Liver (tissue), 9 donors: Measurements from ENCODE around the gene ARHGEF1. TPM values are rescaled to one million over a fixed set of nuclear protein-coding genes. Genes with fewer than 3 reads are reported as not detected.

Experiments used
- DNase-seq: peaks from one replicate; pipeline ENCODE4 v3.0.0-alpha.2; 2017; ENCODE audit warnings: low spot score
- H3K27ac ChIP-seq, 2 donors: one replicate each; pipeline ENCODE4 v1.7.0; 2013; ENCODE audit warnings: inconsistent platforms in 2 of 2, low read length in 2 of 2, control low read depth in 1 of 2, low read depth in 1 of 2, mild to moderate bottlenecking in 1 of 2
- H3K27me3 ChIP-seq, 4 donors: one replicate each; pipeline versions ENCODE4 v1.6.1 to v1.7.0; 2013; ENCODE audit warnings: low read length in 3 of 4, inconsistent platforms in 1 of 4, mild to moderate bottlenecking in 1 of 4, moderate library complexity in 1 of 4; ENCODE audit not compliant: control insufficient read depth in 4 of 4, insufficient read depth in 4 of 4
- H3K36me3 ChIP-seq, 4 donors: one replicate each; pipeline versions ENCODE4 v1.6.1 to v1.7.0; 2013; ENCODE audit warnings: low read length in 3 of 4, mild to moderate bottlenecking in 3 of 4, low read depth in 1 of 4, moderate library complexity in 1 of 4; ENCODE audit not compliant: control insufficient read depth in 4 of 4, insufficient read depth in 3 of 4
- H3K4me1 ChIP-seq, 4 donors: one replicate each; pipeline versions ENCODE4 v1.6.1 to v1.7.0; 2013; ENCODE audit warnings: low read length in 3 of 4, mild to moderate bottlenecking in 3 of 4, moderate library complexity in 1 of 4; ENCODE audit not compliant: control insufficient read depth in 4 of 4, insufficient read depth in 4 of 4
- H3K4me3 ChIP-seq, 3 donors: one replicate each; pipeline versions ENCODE4 v1.6.1 to v1.7.0; 2013; ENCODE audit warnings: low read length in 3 of 3, control low read depth in 1 of 3, low read depth in 1 of 3, mild to moderate bottlenecking in 1 of 3
- H3K9ac ChIP-seq, 2 donors: one replicate each; pipeline ENCODE4 v1.7.0; 2013; ENCODE audit warnings: low read length in 2 of 2, mild to moderate bottlenecking in 2 of 2, moderate library complexity in 2 of 2, control low read depth in 1 of 2, low read depth in 1 of 2
- H3K9me3 ChIP-seq, 4 donors: one replicate each; pipeline versions ENCODE4 v1.6.1 to v1.7.0; 2013; ENCODE audit warnings: low read length in 3 of 4; ENCODE audit not compliant: control insufficient read depth in 4 of 4
- EGR1 ChIP-seq, 2 donors: IDR thresholded peaks; 2 replicates each; pipeline ENCODE4 v1.6.1; 2016 to 2018; ENCODE audit warnings: antibody characterized with exemption in 2 of 2, low read depth in 2 of 2
- FOXA1 ChIP-seq: IDR thresholded peaks from 2 replicates; pipeline ENCODE4 v1.6.1; 2016; ENCODE audit warnings: antibody characterized with exemption
- FOXA2 ChIP-seq: IDR thresholded peaks from 2 replicates; pipeline ENCODE4 v1.6.1; 2016; ENCODE audit warnings: antibody characterized with exemption
- GABPA ChIP-seq, 2 donors: IDR thresholded peaks in 1 of 2; conservative IDR thresholded peaks in 1 of 2; 2 replicates each; pipeline ENCODE4 v1.6.1; 2016; ENCODE audit warnings: antibody characterized with exemption in 2 of 2, mild to moderate bottlenecking in 1 of 2, moderate library complexity in 1 of 2
- JUND ChIP-seq, 2 donors: IDR thresholded peaks; 2 replicates each; pipeline ENCODE4 v1.6.1; 2016; ENCODE audit warnings: antibody characterized with exemption in 2 of 2
- RAD21 ChIP-seq, 2 donors: IDR thresholded peaks; 2 replicates each; pipeline ENCODE4 v1.6.1; 2016; ENCODE audit warnings: antibody characterized with exemption in 2 of 2, mild to moderate bottlenecking in 2 of 2
- RXRA ChIP-seq, 2 donors: IDR thresholded peaks; 2 replicates each; pipeline ENCODE4 v1.6.1; 2017 to 2018; ENCODE audit warnings: antibody characterized with exemption in 2 of 2, mild to moderate bottlenecking in 1 of 2
- SP1 ChIP-seq: IDR thresholded peaks from 2 replicates; pipeline ENCODE4 v1.6.1; 2018; ENCODE audit warnings: antibody characterized with exemption, mild to moderate bottlenecking
- YY1 ChIP-seq: IDR thresholded peaks from 2 replicates; pipeline ENCODE4 v1.6.1; 2016; ENCODE audit warnings: antibody characterized with exemption, mild to moderate bottlenecking
- WGBS: extraction: QIAGEN DNeasy Blood & Tissue Kit; methylation state at CpG from one replicate; pipeline ENCODE4 v1.1.7; 2013; 5-methylcytosine and 5-hydroxymethylcytosine counted together
- polyA plus RNA-seq, 2 donors: library from polyadenylated mRNA; stranded (reverse) in 1 of 2; unstranded in 1 of 2; fragments of 200-250 nt in 1 of 2; fragments of >200 nt in 1 of 2; fragmentation: Nextera tagmentation in 1 of 2; extraction: Ambion mirVana in 1 of 2; gene quantifications; one replicate each; pipeline versions ENCODE4 v1.2.1 to v1.2.3, GENCODE V29; 2013 to 2015
- total RNA-seq, 2 donors: library from RNA; depleted of rRNA; stranded (reverse); fragments of >200 nt; gene quantifications; one replicate each; pipeline ENCODE4 v1.2.3, GENCODE V29; 2014
- TF ChIP-seq, protein P1 (sequence below): fragments of 150-350 bp; IDR thresholded peaks from 2 replicates; pipeline ENCODE4 v1.5.1; 2017; ENCODE audit warnings: improper control_type of control experiment, low read depth, low read length; ENCODE audit not compliant: missing input control
- TF ChIP-seq, protein P2 (sequence below): IDR thresholded peaks from 2 replicates; pipeline ENCODE4 v1.6.1; 2016; ENCODE audit warnings: antibody characterized with exemption, mild to moderate bottlenecking
- TF ChIP-seq, protein P3 (sequence below): IDR thresholded peaks from 2 replicates; pipeline ENCODE4 v1.6.1; 2016; ENCODE audit warnings: antibody characterized with exemption
- TF ChIP-seq, protein P4 (sequence below): IDR thresholded peaks from 2 replicates; pipeline ENCODE4 v1.6.1; 2016; ENCODE audit warnings: antibody characterized with exemption
- donor health status: healthy.
- donor health status: healthy.
- donor health status: healthy.
- donor health status: healthy.
- donor health status: healthy.

Gene ARHGEF1
- total RNA-seq = 10 to 100 TPM; 13.2 to 30.1 TPM
- 10 to 100 TPM; 15.4 to 21.6 TPM for polyA plus RNA-seq

DNA sequence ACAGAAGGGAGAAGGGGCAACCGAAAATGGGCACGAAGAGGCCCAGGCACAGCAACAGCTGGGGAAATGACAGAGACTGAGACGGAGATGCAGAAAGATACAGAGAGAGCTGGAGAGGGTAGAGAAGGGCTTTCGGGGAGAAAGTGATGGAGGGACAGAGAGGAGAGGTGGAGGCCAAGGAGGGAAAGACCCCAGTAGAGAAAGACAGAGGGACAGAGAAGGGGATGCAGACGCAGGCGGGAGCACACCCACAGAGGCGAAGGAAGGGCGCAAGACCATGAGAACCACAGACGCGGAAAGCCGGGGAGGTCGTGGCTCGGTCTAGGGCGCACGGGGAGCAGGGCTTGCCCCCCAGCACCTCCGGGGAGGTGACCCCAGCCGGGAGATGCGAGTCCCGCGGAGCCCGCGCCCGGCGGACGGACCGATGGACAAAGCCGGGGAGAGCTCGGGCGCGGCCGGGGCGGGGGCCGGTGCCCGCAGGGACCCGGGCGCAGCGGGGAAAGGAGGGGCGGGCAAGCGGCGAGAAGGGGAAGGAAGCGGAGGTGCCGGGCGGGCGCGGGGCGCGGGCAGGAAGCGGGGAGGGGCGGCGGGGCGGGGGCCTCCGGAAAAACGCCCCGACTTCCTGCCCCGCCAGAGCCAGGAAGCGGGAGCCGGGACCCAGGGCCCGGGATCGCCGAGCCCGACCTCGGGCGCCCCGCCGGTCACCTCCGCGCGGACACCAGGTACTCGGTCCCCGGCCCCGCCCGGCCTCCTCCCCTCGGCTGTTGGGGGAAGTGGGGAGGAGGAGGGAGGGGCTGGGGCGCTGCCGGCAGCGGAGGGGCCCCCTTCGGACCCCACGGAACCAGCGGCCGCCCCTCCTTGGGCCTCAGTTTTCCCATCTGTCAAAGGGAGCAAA is at the start of gene ARHGEF1:
TSS of gene ARHGEF1 (plus strand) at position 617 of the 895 bp plus-strand sequence. CDS start 4,899 bp downstream, outside the sequence.
- H3K9me3 ChIP-seq = no peaks in the 10 kb centered on the region
- peak within 1 kb of the TSS; percentile 78 to 97 (median 82) for H3K4me3 ChIP-seq
- H3K36me3 ChIP-seq = no peaks in the 10 kb centered on the region
- DNase-seq = no peak
- H3K9ac ChIP-seq = peak within 1 kb of the TSS; percentile 52 to 92
- TF ChIP-seq RXRA (IDR thresholded peaks at IDR 0.05) = no peak
- TF ChIP-seq SP1 = no peak
- no peak for TF ChIP-seq FOXA1
- no peak for TF ChIP-seq EGR1 (IDR thresholded peaks at IDR 0.05; ENCODE audit: low read depth in 2 of 2)
- TF ChIP-seq, protein P1, sequence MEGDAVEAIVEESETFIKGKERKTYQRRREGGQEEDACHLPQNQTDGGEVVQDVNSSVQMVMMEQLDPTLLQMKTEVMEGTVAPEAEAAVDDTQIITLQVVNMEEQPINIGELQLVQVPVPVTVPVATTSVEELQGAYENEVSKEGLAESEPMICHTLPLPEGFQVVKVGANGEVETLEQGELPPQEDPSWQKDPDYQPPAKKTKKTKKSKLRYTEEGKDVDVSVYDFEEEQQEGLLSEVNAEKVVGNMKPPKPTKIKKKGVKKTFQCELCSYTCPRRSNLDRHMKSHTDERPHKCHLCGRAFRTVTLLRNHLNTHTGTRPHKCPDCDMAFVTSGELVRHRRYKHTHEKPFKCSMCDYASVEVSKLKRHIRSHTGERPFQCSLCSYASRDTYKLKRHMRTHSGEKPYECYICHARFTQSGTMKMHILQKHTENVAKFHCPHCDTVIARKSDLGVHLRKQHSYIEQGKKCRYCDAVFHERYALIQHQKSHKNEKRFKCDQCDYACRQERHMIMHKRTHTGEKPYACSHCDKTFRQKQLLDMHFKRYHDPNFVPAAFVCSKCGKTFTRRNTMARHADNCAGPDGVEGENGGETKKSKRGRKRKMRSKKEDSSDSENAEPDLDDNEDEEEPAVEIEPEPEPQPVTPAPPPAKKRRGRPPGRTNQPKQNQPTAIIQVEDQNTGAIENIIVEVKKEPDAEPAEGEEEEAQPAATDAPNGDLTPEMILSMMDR = no peak
- TF ChIP-seq RAD21 (IDR thresholded peaks at IDR 0.05) = no peak
- TF ChIP-seq, protein P2, sequence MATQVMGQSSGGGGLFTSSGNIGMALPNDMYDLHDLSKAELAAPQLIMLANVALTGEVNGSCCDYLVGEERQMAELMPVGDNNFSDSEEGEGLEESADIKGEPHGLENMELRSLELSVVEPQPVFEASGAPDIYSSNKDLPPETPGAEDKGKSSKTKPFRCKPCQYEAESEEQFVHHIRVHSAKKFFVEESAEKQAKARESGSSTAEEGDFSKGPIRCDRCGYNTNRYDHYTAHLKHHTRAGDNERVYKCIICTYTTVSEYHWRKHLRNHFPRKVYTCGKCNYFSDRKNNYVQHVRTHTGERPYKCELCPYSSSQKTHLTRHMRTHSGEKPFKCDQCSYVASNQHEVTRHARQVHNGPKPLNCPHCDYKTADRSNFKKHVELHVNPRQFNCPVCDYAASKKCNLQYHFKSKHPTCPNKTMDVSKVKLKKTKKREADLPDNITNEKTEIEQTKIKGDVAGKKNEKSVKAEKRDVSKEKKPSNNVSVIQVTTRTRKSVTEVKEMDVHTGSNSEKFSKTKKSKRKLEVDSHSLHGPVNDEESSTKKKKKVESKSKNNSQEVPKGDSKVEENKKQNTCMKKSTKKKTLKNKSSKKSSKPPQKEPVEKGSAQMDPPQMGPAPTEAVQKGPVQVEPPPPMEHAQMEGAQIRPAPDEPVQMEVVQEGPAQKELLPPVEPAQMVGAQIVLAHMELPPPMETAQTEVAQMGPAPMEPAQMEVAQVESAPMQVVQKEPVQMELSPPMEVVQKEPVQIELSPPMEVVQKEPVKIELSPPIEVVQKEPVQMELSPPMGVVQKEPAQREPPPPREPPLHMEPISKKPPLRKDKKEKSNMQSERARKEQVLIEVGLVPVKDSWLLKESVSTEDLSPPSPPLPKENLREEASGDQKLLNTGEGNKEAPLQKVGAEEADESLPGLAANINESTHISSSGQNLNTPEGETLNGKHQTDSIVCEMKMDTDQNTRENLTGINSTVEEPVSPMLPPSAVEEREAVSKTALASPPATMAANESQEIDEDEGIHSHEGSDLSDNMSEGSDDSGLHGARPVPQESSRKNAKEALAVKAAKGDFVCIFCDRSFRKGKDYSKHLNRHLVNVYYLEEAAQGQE = no peak
- no peak for TF ChIP-seq GABPA (IDR thresholded peaks at IDR 0.05 in 1 of 2, conservative IDR thresholded peaks at IDR 0.05 in 1 of 2)
- no peak for TF ChIP-seq YY1
- TF ChIP-seq JUND (IDR thresholded peaks at IDR 0.05) = no peak
- H3K27me3 ChIP-seq = no peaks in the 10 kb centered on the region
- WGBS = 4% methylated on average over 80 of the region's 80 CpGs
- H3K4me1 ChIP-seq = peaks cover 0 to 25% (median 17%) of the 10 kb centered on the region in 4 donors
- H3K27ac ChIP-seq = peak within 1 kb of the TSS; percentile 78 to 87

DNA sequence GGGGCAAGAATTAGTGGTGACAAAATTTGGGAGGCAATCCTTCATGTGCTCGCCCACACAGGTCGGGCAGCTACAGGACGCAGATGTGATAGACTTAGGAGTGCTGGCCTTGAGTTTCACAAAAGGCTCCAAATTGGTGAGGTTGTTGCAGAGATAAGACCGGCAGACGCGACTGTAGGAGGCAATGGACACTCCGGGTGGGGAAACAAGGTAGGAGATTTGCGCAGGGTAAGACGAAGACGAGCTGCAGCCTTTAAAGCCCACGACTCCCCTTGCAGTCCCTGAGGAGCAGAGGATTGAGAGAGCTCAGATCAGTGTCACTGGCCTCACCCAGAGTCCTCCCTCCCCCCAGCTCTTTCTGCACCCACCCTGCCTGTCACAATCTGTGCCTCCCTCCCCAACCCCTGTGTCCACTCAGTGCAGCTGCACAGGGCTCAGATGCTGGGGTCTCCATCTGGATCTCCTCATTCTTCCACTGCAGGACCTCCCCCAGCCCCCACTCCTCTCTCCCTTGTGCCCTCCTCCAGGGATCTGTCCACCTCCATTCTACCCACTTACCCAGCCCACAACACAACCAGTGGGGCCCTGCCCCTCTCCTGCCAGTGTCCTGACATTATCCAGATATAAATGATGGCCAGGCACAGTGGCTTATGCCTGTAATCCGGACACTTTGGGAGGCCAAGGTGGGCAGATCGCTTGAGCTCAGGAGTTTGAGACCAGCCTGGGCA is 44.8 kb upstream of the ARHGEF1 start:
- H3K4me3 ChIP-seq = no peak overlapping the region
- H3K27ac ChIP-seq = no peak overlapping the region
- peaks cover 0 to 13% (median 0%) of the 10 kb centered on the region in 4 donors for H3K27me3 ChIP-seq
- whole genome bisulfite sequencing = 46% methylated on average over 13 of the region's 13 CpGs
- no peaks in the 10 kb centered on the region for H3K4me1 ChIP-seq
- TF ChIP-seq FOXA1 (no peak), FOXA2 (no peak), RAD21 (IDR thresholded peaks at IDR 0.05) (no peak), GABPA (IDR thresholded peaks at IDR 0.05 in 1 of 2, conservative IDR thresholded peaks at IDR 0.05 in 1 of 2) (no peak)
- TF ChIP-seq, protein P1 = no peak
- TF ChIP-seq, protein P3, sequence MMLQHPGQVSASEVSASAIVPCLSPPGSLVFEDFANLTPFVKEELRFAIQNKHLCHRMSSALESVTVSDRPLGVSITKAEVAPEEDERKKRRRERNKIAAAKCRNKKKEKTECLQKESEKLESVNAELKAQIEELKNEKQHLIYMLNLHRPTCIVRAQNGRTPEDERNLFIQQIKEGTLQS = no peak
- TF ChIP-seq, protein P4, sequence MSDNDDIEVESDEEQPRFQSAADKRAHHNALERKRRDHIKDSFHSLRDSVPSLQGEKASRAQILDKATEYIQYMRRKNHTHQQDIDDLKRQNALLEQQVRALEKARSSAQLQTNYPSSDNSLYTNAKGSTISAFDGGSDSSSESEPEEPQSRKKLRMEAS = no peak
- DNase-seq = no peak
- no peaks in the 10 kb centered on the region for H3K36me3 ChIP-seq
- H3K9ac ChIP-seq = no peak overlapping the region
- no peaks in the 10 kb centered on the region for H3K9me3 ChIP-seq
